SK-N-SH (cell line): ENCODE data around the gene METTL1. TPM values are rescaled to one million over a fixed set of nuclear protein-coding genes. Genes with fewer than 3 reads are reported as not detected.

Experiments used
- CTCF ChIA-PET: fragments of 300-600, 350-600 bp; formaldehyde crosslinking; extraction: SDS; loops from one replicate; lab custom pipeline; 2021; lab: Yijun Ruan, JAX
- POLR2A ChIA-PET: fragments of 350-600 bp; sonication (Branson Sonifier 250); formaldehyde crosslinking; extraction: SDS; loops from one replicate; lab custom pipeline; 2020; ENCODE audit warnings: antibody characterized with exemption, inconsistent platforms; lab: Yijun Ruan, JAX
- DNase-seq: peaks from one replicate; pipeline ENCODE4 v3.0.0; 2012
- H2AFZ ChIP-seq: fragments of 200-600 bp; sonication (generic); 2 replicates; pipeline ENCODE4 v1.8.1; 2016; ENCODE audit warnings: antibody characterized with exemption, mild to moderate bottlenecking, low read depth
- H3F3A ChIP-seq: fragments of 200-600 bp; sonication (generic); replicated peaks from 2 replicates; pipeline ENCODE3; 2016; ENCODE audit warnings: antibody characterized with exemption, mild to moderate bottlenecking; ENCODE audit not compliant: insufficient read depth
- H3K27ac ChIP-seq, 2 experiments: fragments of 200-500 bp in 1 of 2; fragments of 200-600 bp in 1 of 2; sonication (Bioruptor generic) in 1 of 2; sonication (generic), shearing (Covaris generic) in 1 of 2; 2 replicates each; pipeline versions ENCODE4 v1.5.1 to v1.6.1; 2014 to 2016; ENCODE audit warnings: low read depth in 2 of 2, inconsistent platforms in 1 of 2, low read length in 1 of 2, mild to moderate bottlenecking in 1 of 2, mixed read lengths in 1 of 2
- H3K27me3 ChIP-seq: fragments of 200-600 bp; sonication (generic), shearing (Covaris generic); 2 replicates; pipeline ENCODE4 v1.6.1; 2016; ENCODE audit warnings: mixed run types; ENCODE audit not compliant: insufficient read depth
- H3K36me3 ChIP-seq, 2 experiments: fragments of 200-500 bp in 1 of 2; fragments of 200-600 bp in 1 of 2; sonication (Bioruptor generic) in 1 of 2; sonication (generic) in 1 of 2; replicated peaks in 1 of 2; 2 replicates each; pipeline versions ENCODE3 to v1.5.1; 2014 to 2016; ENCODE audit warnings: low read length in 1 of 2, mild to moderate bottlenecking in 1 of 2; ENCODE audit not compliant: insufficient read depth in 2 of 2, control insufficient read depth in 1 of 2
- H3K4me1 ChIP-seq, 2 experiments: fragments of 200-500 bp in 1 of 2; fragments of 200-600 bp in 1 of 2; sonication (Bioruptor generic) in 1 of 2; sonication (generic), shearing (Covaris generic) in 1 of 2; 2 replicates each; pipeline versions ENCODE4 v1.5.1 to v1.6.1; 2014 to 2016; ENCODE audit warnings: low read depth in 1 of 2, low read length in 1 of 2, mixed run types in 1 of 2; ENCODE audit not compliant: insufficient read depth in 2 of 2, control insufficient read depth in 1 of 2
- H3K4me2 ChIP-seq: fragments of 200-600 bp; sonication (generic), shearing (Covaris generic); 2 replicates; pipeline ENCODE4 v1.6.1; 2017; ENCODE audit warnings: mixed run types
- H3K4me3 ChIP-seq, 2 experiments: fragments of 200-500 bp in 1 of 2; fragments of 200-600 bp in 1 of 2; sonication (Bioruptor generic) in 1 of 2; sonication (generic), shearing (Covaris generic) in 1 of 2; 2 replicates each; pipeline versions ENCODE4 v1.5.1 to v1.8.1; 2014 to 2016; ENCODE audit warnings: low read depth in 2 of 2, inconsistent platforms in 1 of 2, low read length in 1 of 2, mild to moderate bottlenecking in 1 of 2, mixed read lengths in 1 of 2, moderate library complexity in 1 of 2
- H3K79me2 ChIP-seq: fragments of 200-600 bp; sonication (generic); 2 replicates; pipeline ENCODE4 v1.8.1; 2017; ENCODE audit warnings: mild to moderate bottlenecking; ENCODE audit not compliant: insufficient read depth
- H3K9ac ChIP-seq: fragments of 200-600 bp; sonication (generic); 2 replicates; pipeline ENCODE4 v1.6.1; 2017; ENCODE audit warnings: mixed run types
- H3K9me2 ChIP-seq: fragments of 200-600 bp; sonication (generic); 2 replicates; pipeline ENCODE4 v1.6.1; 2017; ENCODE audit warnings: mixed run types
- H3K9me3 ChIP-seq: fragments of 200-600 bp; sonication (generic); 2 replicates; pipeline ENCODE4 v1.6.1; 2017; ENCODE audit warnings: mixed run types, mild to moderate bottlenecking, moderate library complexity
- H4K20me1 ChIP-seq: fragments of 200-600 bp; sonication (generic); 2 replicates; pipeline ENCODE4 v1.6.1; 2017; ENCODE audit warnings: mild to moderate bottlenecking, mixed run types; ENCODE audit not compliant: insufficient read depth
- EP300 ChIP-seq, 2 experiments: IDR thresholded peaks; 2 replicates each; pipeline versions ENCODE4 v1.4.0 to v1.6.1; 2012; ENCODE audit warnings: borderline replicate concordance in 1 of 2, low read depth in 1 of 2, low read length in 1 of 2
- EZH2phosphoT487 ChIP-seq: fragments of 200-600 bp; sonication (generic); IDR thresholded peaks from 2 replicates; pipeline ENCODE4 v1.6.1; 2017; ENCODE audit warnings: low read depth, mixed run types, mild to moderate bottlenecking, antibody characterized with exemption, moderate library complexity, borderline replicate concordance
- FOSL2 ChIP-seq: IDR thresholded peaks from 2 replicates; pipeline ENCODE4 v1.4.0; 2012; ENCODE audit warnings: low read depth, mild to moderate bottlenecking, moderate library complexity, borderline replicate concordance
- GABPA ChIP-seq: IDR thresholded peaks from 2 replicates; pipeline ENCODE4 v1.4.0; 2012; ENCODE audit warnings: low read depth, mild to moderate bottlenecking
- GATA2 ChIP-seq: sonication (generic); formaldehyde crosslinking; IDR thresholded peaks from 2 replicates; pipeline ENCODE4 v1.5.0; 2020; ENCODE audit warnings: mild to moderate bottlenecking, missing genetic modification reagents
- JUND ChIP-seq: IDR thresholded peaks from 2 replicates; pipeline ENCODE4 v1.4.0; 2012
- MXI1 ChIP-seq: IDR thresholded peaks from 2 replicates; pipeline ENCODE4 v1.6.1; 2012; ENCODE audit warnings: mild to moderate bottlenecking, low read depth, low read length, improper control_type of control experiment
- NFIC ChIP-seq: IDR thresholded peaks from 2 replicates; pipeline ENCODE4 v1.4.0; 2012; ENCODE audit warnings: borderline replicate concordance
- RCOR1 ChIP-seq: fragments of 150-350 bp; IDR thresholded peaks from 2 replicates; pipeline ENCODE4 v1.6.1; 2017; ENCODE audit warnings: antibody characterized with exemption, low read length
- RFX5 ChIP-seq: IDR thresholded peaks from 2 replicates; pipeline ENCODE4 v1.6.1; 2012; ENCODE audit warnings: mild to moderate bottlenecking, improper control_type of control experiment, low read length
- SIN3A ChIP-seq: IDR thresholded peaks from 2 replicates; pipeline ENCODE4 v1.6.1; 2012; ENCODE audit warnings: low read depth, mild to moderate bottlenecking, low read length, moderate library complexity, borderline replicate concordance
- TAF1 ChIP-seq: IDR thresholded peaks from 2 replicates; pipeline ENCODE4 v1.6.1; 2012; ENCODE audit warnings: low read depth, mild to moderate bottlenecking, low read length, moderate library complexity, borderline replicate concordance
- YY1 ChIP-seq: IDR thresholded peaks from 2 replicates; pipeline ENCODE4 v1.4.0; 2012; ENCODE audit warnings: low read depth, mild to moderate bottlenecking
- WGBS: methylation state at CpG from one replicate; pipeline ENCODE4 v1.1.6; 2017; ENCODE audit warnings: low lambda C conversion rate; 5-methylcytosine and 5-hydroxymethylcytosine counted together
- polyA plus RNA-seq, 3 experiments: library from polyadenylated mRNA; depleted of rRNA; stranded (reverse); fragments of >200 nt; gene quantifications; 2 replicates each; pipeline ENCODE4 v1.2.3, GENCODE V29; 2012
- TF ChIP-seq, protein P1 (sequence below): IDR thresholded peaks from 2 replicates; pipeline ENCODE4; 2012
- TF ChIP-seq, protein P2 (sequence below): fragments of 200-600 bp; sonication (generic); IDR thresholded peaks from 2 replicates; pipeline ENCODE4 v1.6.1; 2017; ENCODE audit warnings: antibody characterized with exemption, mild to moderate bottlenecking, moderate library complexity

The METTL1 gene
- polyA plus RNA-seq, 1 of the 3 experiments (the other 2 are of a cell fraction): 28.0 TPM

DNA sequence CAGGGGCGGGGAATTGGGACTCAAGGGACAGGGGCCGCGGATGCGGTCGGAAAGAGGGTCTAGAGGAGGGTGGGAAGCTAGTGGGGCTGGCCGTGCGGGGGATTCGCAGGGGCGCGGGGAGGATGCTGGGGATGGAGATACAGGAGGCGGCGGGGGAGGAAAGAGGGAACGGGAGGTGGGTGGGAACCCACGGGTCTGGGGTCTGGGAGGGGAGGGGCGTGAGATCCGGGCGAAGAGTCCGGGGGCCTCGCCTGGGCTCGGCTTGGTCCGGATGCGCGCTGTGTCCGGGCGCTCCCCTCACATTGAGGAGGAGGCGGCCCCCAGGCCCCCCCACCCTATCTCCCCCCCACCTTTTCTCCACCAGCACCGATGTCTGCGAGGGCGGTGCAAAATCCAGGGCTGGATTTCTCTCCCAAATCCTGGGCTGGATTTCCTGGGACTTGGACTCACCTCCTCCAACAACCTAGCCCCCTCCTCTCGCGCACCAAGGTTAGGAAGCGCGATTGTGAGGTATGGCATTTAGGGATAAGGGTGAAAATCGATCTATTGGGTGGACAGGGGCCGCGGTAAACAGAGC is 33.2 kb downstream of the METTL1 start, which contains the start of gene AGAP2:
AGAP2 (minus strand) TSS at position 82 of the 577 bp plus-strand sequence. CDS start 496 bp downstream, outside the sequence.
- TF ChIP-seq, protein P1, sequence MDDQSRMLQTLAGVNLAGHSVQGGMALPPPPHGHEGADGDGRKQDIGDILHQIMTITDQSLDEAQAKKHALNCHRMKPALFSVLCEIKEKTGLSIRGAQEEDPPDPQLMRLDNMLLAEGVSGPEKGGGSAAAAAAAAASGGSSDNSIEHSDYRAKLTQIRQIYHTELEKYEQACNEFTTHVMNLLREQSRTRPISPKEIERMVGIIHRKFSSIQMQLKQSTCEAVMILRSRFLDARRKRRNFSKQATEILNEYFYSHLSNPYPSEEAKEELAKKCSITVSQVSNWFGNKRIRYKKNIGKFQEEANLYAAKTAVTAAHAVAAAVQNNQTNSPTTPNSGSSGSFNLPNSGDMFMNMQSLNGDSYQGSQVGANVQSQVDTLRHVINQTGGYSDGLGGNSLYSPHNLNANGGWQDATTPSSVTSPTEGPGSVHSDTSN: no peak
- no peak for TF ChIP-seq NFIC
- TF ChIP-seq, protein P2, sequence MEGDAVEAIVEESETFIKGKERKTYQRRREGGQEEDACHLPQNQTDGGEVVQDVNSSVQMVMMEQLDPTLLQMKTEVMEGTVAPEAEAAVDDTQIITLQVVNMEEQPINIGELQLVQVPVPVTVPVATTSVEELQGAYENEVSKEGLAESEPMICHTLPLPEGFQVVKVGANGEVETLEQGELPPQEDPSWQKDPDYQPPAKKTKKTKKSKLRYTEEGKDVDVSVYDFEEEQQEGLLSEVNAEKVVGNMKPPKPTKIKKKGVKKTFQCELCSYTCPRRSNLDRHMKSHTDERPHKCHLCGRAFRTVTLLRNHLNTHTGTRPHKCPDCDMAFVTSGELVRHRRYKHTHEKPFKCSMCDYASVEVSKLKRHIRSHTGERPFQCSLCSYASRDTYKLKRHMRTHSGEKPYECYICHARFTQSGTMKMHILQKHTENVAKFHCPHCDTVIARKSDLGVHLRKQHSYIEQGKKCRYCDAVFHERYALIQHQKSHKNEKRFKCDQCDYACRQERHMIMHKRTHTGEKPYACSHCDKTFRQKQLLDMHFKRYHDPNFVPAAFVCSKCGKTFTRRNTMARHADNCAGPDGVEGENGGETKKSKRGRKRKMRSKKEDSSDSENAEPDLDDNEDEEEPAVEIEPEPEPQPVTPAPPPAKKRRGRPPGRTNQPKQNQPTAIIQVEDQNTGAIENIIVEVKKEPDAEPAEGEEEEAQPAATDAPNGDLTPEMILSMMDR: no peak
- TF ChIP-seq TAF1: peak; percentile 16; the same call in 1 of the 2 replicates
- TF ChIP-seq EZH2phosphoT487: no peak
- peak; percentile 91 for TF ChIP-seq JUND
- TF ChIP-seq GABPA: no peak
- TF ChIP-seq SIN3A: no peak
- TF ChIP-seq FOSL2: no peak
- peak; percentile 81 for TF ChIP-seq RFX5
- no peak for TF ChIP-seq EP300 (IDR thresholded peaks at IDR 0.05; ENCODE audit: borderline replicate concordance in 1 of 2, low read depth in 1 of 2, low read length in 1 of 2)
- TF ChIP-seq MXI1: no peak
- peak; percentile 69; the same call in 1 of the 2 replicates for TF ChIP-seq YY1
- no peak for TF ChIP-seq GATA2 (CRISPR knock-in tag)
- peak; percentile 61; the same call in 1 of the 2 replicates for TF ChIP-seq RCOR1
- TF ChIP-seq, all 33 proteins: peak for 5
- peak within 1 kb of the TSS; percentile 63; the same call in 1 of the 2 replicates for H2AFZ ChIP-seq
- H3K4me3 ChIP-seq: peak within 1 kb of the TSS; percentile 63 to 68
- H3K9me2 ChIP-seq: no peaks in the 10 kb centered on the region
- H3K79me2 ChIP-seq: no peaks in the 10 kb centered on the region
- peak within 1 kb of the TSS in 1 of 2 experiments; percentile 78; a peak in 2 of 4 replicates for H3K27ac ChIP-seq
- POLR2A ChIA-PET: no interaction called here
- peaks cover 17% of the 10 kb centered on the region for H3F3A ChIP-seq
- 3% methylated on average over 34 of the region's 36 CpGs for WGBS
- peak within 1 kb of the TSS; percentile 55 for H3K9ac ChIP-seq
- H3K4me1 ChIP-seq: peaks cover 0 to 29% of the 10 kb centered on the region in 2 experiments; a peak in 2 of 4 replicates
- H3K27me3 ChIP-seq: no peaks in the 10 kb centered on the region
- H3K9me3 ChIP-seq: no peaks in the 10 kb centered on the region
- H4K20me1 ChIP-seq: no peaks in the 10 kb centered on the region
- peak within 1 kb of the TSS; percentile 87 for H3K4me2 ChIP-seq
- H3K36me3 ChIP-seq: peaks cover 0 to 2% of the 10 kb centered on the region in 2 experiments
- DNase-seq: peak; percentile 91
- CTCF ChIA-PET: interaction anchor here (0.8 to 7.1 kb wide), 7 partner anchors 12 to 156 kb away, joined by 3 to 133 read pairs (median 5); partner anchors contain the start of gene B4GALNT1
